SH-SY5Y (cell line): Measurements from ENCODE around the gene EMC1.

Source experiments
- GATA2 ChIP-seq: IDR thresholded peaks from 2 replicates; pipeline ENCODE4 v1.6.1; 2011; ENCODE audit warnings: mild to moderate bottlenecking, low read depth, low read length
- GATA3 ChIP-seq: IDR thresholded peaks from 2 replicates; pipeline ENCODE4 v1.6.1; 2011; ENCODE audit warnings: low read depth, mild to moderate bottlenecking, low read length, moderate library complexity

- TF ChIP-seq GATA2 = no peak
- no peak for TF ChIP-seq GATA3
Observed at GRCh38 chr1:19258353-19258752, 7.0 kb upstream of the EMC1 start.
